GM21381 (cell line): ENCODE measurements around the gene TMED10.
"Not testable (repeated sequence)": the region's sequence is repeated elsewhere in the genome, so short reads cannot be mapped to it uniquely, and the experiment has no call there.

Experiments
- ATAC-seq: cut with Tn5 transposase; IDR thresholded peaks from one replicate; pipeline ENCODE4 v1.9.1; 2021; ENCODE audit warnings: mild to moderate bottlenecking, moderate library complexity; ENCODE audit not compliant: unreplicated experiment

Gene TMED10

DNA sequence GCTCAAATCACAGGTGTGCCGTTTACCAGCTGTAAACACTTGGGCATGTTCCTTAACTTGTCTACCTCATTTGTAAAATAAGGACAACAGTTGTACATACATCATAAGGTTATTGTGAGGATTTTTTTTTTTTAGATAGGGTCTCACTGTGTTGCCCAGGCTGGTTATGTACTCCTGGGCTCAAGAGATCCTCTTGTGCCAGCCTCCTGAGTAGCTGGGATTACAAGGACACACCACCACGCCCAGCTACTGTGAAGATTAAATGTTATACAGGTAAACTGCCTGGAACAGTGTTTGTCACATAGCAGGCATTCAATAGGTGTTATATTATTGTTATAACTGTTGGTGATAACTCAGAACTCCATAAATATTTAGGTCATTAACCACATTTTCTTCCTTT is 12.7 kb downstream of the TMED10 start:
- no peak for ATAC-seq

DNA sequence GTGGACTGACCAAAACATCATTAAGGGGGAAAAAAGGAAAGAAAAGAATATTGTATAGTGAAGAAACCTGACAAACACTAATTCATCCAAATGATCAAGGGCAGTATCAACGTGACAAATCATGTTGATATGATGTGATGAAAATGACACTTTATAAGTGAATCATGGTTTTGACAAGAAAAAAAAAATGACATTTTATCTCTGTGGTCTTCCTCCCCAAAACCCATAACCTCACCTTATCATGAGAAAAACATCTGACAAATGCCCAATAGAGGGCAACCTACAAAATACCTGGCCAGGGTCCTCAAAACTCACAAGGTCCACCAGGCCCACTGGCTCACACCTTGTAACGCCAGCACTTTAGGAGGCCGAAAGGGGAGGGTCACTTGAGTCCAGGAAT is 13.8 kb downstream of the TMED10 start:
- ATAC-seq = no peak

DNA sequence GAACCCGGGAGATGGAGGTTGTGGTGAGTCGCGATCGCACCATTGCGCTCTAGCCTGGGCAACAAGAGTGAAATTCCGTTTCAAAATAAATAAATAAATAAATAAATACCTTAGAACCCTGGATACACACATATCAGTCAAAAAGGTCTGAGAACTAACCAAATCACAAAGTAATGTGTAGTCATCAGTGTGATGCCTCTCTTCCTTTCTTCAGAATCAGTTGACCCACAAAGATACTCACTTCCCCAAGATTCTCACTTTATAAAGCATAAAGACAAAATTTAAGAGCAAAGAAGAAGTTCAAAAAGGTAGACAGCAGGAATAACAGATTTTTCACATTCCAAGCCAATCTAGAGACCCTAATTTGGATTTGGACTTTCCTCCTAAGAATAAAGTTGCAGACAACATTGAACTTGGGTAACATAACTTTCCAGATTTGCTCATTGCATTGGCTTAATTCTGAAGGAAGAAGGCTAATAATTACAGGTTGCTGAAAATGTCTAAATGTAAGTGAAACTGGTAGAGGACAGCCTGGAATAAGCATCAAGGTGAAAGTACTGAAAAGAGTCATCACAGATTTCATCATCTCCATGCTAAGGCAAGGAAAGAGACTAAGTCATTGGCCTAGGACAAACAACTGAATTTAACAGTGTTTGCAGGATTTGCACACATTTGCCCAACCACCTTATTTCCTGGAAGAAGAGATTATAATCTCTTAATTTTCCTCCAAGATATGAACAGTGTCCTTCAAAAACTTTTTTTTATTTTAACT is 17.4 kb downstream of the TMED10 start:
- no peak for ATAC-seq

DNA sequence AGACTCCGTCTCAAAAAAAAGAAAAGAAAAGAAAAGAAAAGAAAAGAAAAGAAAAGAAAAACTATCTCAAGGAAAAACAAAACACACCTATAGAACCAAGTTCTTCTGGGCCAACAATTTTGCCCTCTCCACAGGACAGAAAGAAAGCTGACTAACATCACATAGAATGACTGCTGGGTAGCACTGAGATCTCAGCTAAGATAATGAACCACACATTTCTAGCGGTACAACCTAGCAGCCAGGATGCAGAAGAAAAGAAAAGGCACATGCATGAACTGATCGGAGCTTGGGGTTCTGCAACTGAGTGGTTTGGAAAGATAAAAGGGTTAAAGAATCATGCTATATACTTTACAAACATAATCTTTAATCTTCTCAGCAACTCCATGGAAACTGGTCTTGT is 19.5 kb downstream of the TMED10 start:
- no peak for ATAC-seq

DNA sequence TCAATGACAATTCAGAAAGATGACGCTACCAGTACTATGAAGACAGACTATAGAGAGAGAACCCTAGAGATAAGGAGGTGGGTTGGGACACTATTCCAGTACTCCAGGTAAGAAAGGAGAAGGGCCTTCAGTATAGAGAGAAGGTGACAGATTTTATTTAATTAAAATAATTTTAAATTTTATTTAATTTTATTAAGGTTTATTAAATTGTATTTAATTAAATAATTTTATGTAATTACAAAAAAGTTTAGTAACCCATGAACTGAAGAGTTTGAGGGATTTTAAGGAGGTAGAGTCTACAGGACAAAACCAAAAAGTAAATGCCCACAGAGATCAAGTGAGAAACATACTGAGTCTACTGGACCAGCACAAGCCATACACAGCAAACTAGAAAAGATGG is 20.3 kb downstream of the TMED10 start:
- no peak for ATAC-seq

DNA sequence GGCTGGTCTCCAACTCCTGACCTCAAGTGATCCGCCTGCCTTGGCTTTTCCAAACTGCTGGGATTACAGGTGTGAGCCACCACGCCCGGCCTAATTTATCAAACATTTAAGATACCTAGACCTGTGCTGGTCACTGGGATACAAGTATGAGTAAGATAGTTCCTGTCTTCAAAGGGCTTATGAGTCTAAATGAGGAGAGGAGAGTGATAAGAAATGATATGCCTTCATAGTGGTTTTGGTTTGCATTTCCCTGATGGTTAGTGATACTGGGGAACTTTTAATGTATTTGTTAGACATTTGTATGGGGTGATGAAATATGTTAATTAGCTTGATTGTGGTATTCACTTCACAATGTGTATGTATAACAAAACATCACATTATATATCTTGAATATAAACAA is 21.2 kb downstream of the TMED10 start:
- no peak for ATAC-seq

DNA sequence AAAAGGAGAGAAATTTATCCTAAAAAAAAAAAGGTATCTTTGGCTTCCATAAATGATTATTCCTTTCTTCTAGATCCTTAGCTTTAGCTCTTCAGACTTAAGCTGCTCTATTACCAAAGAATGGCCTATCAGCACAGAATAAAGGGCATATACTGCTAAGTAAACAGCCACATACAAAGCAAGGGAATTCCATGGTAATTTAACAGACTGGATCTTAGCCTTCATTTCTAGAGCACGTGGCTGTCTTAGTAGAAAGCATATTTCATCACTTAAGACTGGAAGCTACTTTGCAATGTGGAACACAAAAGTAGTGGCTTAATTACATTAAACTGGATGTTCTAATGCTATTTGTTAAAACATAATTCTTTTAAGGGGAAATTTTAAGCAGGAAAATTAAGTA is 23.1 kb downstream of the TMED10 start:
- no peak for ATAC-seq

DNA sequence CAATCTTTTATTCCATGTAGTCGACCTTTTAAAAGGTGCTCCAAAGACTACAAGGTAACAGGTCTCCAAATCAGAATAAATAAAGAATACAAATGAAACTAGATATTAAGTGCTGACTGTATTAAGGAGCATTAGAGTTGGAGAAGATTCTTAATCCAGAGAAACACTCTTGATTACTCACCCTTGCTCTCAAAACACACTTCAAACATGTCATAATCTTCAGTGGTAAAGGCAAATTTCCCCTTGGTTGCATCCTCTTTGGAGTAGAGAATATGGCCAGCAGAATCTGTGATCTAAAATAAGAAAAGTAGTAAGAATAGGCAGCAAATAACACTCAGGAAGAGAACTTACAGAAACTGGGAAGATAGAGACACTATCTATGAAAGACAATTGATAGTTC is 24.6 kb downstream of the TMED10 start:
- no peak for ATAC-seq

DNA sequence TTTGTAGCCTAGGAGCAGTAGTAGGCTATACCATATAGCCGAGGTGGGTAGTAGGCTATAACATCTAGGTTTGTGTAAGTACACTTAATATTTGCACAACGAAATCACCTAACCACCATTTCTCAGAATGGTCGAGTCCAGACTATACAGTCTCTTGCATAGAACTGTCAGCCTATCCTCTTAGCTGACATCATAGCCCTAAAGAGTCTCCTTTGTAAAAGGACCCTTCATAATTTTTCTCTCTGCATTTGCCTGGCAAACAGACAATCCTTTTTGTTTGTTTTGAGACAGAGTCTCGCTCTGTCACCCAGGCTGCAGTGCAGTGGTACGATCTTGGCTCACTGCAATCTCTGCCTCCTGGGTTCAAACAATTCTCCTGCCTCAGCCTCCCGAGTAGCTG is 25.8 kb downstream of the TMED10 start:
- ATAC-seq = not testable (repeated sequence)

DNA sequence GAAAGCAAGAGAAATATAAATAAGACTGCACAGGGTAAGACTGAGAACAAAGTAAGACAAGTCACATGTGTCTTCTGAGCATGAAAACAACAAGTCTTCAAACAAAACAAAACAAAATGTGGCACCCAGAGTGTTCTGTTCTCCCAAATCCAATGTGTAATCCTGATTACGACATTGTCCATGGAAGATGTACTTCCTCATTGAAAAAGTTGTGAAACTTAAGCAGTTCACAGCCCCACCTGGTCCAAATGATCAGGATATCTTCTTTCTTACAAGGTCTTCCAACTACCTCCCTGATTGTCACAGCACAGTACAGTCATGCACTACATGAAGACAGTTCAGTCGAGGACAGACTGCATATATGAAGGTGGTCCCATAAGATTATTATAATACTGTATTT is 26.3 kb downstream of the TMED10 start:
- ATAC-seq = no peak

DNA sequence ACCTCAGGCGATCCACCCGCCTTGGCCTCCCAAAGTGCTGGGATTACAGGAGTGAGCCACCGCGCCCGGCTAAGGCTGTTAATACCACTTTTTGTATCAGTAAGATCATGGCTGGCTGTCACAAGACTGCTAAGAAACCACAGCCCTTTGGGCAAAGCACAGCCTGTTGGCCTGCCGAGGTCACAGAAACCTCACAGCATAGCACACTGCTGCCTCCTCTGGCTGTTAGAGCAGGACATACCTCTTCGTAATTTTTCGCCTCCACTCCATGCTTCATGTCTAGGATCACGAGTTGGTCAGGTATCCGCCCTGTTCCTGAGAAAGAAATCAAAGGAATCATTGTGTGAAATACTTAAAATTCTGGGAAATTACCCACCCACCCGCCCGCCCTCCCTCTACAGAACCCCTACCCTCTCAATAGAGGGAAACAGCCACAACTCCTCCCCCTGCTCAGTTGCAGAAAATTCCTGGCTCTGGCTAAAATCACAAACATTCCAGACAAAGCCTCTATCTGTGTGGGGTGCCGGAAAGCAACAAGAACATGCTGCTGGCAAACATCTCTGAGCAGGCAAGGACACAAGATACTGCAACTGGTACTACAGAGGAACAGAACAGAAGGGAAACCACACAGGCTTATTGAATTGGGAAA is 28.9 kb downstream of the TMED10 start:
- no peak for ATAC-seq

DNA sequence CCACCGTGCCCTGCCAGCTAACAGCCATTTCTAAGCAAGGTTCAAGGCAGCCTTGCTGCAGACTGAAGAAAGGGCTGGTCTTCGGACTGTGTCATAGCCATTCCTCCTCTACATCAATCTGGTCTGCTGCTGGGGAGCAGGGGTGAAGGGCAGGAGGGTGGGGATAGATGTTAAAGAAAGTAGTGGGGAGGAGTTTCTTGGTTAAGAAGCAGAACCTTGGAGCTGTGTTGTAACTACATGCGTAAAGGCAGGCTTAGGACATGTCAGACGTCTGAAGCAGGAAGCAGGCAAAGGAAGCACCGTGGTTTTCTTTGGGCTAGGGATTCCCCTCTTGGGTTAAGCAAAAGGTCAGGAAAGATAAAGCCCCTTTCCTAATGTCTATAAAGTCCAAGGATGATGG is 31.5 kb downstream of the TMED10 start:
- ATAC-seq = no peak

DNA sequence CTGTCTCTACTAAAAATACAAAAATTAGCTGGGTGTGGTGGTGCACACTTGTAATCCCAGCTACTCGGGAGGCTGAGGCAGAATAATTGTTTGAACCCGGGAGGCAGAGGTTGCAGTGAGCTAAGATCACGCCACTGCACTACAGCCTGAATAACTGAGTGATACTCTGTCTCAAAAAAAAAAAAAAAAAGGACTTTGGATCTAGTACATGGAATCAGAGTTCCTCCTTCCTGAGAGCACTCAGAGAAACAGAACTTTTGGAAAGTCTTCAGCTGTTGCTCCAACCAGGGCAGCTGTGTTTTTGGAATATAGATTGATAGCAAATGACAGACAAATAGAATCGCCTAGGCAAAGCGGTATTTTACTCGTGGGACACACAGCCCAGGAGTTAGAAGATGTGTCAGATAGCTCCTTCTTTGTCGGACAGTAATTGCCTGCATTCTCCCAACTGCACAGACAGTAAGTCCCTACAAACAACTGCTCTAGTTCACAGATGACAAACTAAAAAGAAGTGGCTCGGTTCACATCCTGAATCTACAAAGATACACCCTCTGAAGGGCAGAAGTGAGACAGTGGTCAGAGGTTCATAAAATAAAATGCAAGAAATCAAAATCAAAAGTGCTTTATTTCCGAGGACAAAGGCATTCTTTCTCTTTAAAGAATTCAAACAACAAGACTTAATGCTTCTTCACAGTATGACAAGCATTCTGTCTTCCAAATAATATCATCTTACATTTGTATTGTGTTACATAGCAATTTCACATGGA is 32.5 kb downstream of the TMED10 start:
- ATAC-seq = no peak

DNA sequence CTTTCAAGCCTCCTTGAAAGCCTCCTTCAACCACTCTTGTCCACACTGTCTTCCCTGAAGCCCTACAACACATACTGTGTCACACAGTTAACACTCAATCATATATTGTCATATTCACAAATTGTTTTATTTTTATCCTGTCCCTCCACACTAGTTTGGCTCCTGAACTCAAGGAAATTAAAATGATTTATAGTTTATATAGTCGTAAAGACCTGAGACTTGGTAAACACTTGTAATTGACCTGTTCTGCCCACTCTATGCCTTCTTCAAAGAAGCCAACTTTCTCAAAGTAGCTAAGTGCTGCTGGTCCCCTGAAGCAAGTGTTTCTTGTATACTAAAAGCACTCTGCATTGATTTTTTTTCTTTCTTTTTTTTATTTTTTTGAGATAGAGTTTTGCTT is 33.9 kb downstream of the TMED10 start:
- ATAC-seq = no peak

DNA sequence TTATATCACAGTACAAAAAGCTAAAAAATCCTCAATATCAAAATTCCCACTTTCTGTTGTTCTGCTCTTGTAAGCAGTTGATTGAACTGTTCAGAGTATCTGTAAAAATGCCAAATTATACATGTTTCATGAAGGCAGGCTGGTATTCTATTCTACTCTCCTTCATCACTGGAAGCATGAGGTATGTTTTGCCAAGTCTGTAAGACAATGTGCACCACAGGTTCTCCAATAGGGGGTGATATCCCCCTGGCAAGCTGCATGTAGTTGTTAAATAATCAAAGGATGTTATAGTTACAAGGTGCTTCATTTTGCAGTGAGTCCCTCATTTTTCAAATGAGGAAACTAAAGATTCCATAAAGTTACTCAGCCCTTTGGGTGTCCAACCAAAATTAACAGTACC is 34.4 kb downstream of the TMED10 start:
- ATAC-seq = no peak

DNA sequence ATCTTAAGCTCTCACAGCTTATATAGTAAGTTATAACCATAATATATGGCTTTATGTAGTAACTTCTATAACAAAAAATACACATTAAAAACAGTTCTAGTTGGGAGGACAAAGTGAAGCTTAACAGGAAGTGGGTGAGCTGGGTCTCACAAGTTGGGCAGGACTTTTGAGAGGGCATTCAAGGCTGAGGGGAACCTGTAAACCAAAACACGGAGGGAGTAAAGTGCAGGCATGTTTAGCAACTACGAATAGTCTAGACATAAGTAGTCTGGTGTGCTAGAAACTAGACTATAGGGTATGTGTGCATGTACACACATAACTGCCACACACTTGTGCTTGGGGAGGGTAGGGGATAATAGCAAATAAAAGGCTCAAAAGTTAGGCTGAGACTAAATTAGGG is 35.4 kb downstream of the TMED10 start:
- no peak for ATAC-seq

DNA sequence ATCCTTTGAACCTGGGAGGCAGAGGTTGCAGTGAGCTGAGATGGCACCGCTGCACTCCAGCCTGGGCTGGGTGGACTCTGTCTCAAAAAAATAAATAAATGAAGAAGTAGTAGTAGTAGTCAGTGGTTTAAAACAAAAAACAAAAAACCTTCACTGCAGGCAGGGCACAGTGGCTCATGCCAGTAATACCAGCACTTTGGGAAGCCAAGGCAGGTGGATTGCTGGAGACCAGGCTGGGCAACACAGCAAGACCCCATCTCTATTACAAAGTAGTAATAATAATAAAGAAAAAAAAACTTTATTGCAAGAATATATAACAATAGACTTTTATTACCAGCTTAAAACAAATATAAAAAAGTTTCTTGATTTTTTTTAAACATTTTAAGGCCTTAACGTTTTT is 35.8 kb downstream of the TMED10 start:
- ATAC-seq = no peak

DNA sequence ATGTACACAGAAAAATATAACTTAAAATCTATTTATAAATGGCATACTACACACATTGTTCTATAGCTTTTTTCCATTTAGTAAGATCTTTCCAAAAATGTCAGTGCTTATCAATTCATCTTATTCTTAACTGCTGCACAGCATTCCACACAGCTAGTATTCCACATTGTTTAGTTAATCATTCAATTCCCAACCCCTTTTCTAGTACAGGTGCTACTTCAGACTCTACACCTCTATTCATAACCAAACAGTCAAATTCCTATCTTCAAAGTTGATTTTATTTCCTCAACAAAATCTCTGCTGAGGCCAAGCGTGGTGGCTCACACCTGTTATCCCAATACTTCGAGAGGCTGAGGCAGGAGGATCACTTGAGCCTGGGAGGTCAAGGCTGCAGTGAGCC is 37.2 kb downstream of the TMED10 start:
- no peak for ATAC-seq

DNA sequence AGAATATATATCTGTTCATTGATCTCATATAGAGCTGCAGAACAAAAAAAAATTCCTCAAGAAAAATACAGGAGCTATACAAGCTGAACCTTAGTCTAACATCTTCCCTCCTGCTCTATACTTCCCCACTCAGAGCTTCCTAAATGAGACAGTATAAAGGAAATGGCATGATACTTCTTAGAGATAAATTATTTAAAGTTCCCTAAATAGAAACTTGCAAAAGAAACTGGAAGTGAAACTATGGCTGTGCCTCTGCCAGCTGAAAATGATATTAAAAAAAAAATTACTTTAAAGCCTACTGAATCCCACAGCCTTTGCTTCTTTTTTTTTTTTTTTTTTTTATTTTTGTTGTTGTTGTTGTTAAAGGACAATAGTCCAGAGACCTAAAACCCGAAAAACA is 37.9 kb downstream of the TMED10 start:
- no peak for ATAC-seq

DNA sequence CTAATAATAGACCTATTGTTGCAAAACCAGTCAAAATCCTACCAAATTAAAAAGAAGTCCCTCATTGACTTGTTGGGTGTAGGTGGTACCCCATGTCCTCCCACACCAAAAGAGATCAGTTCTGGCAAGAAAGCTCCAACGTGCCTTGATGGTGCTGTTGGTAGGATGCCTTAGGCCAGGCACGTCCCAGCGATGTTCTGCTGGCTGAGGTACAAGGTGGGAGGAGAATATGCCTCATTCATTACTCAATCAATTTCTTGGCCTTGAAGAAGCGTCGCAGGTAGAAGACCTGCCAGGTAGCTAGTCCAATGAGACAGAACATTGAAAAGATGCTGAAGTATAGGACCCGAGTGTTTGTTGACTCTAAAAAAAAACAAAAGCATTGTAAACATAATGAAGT is 41.8 kb downstream of the TMED10 start:
- ATAC-seq = no peak

DNA sequence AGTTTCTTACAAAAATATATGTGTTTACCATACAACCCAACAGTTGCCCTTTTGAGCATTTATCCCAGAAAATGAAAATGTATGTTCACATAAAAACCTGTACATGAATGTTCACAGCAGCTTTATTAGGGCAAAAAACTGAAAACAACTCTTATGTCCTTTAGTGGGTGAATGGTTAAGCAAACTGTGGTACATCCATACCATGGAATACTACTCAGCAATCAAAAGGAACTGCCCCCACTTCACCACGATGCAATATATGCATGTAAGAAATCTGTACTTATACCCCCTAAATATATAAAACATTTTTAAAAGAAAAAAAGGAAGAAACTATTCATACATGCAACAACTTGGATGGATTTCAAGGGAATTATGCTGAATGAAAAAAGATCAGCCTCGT is 42.8 kb downstream of the TMED10 start:
- ATAC-seq = no peak
